DMS 273 treated with DMSO at 0.1 percent for 48 hours (cell line): ENCODE measurements around the gene PCSK2.

ENCODE experiments used
- DNase-seq: peaks from one replicate; lab custom pipeline; 2025; lab: John Stamatoyannopoulos, UW

The PCSK2 gene

GRCh38 chr20:17481661-17482060 is 254.8 kb downstream of the PCSK2 start:
- no peak for DNase-seq

GRCh38 chr20:17482536-17482935 is 255.7 kb downstream of the PCSK2 start:
- no peak for DNase-seq

GRCh38 chr20:17485017-17485416 is 258.2 kb downstream of the PCSK2 start:
- no peak for DNase-seq

- no peak for DNase-seq
Observed at GRCh38 chr20:17488916-17489600, 262.2 kb downstream of the PCSK2 start.

GRCh38 chr20:17490501-17490900 is 263.7 kb downstream of the PCSK2 start:
- no peak for DNase-seq

- DNase-seq = no peak
Observed at GRCh38 chr20:17491041-17491440, 264.2 kb downstream of the PCSK2 start.

GRCh38 chr20:17491488-17491887 is 264.6 kb downstream of the PCSK2 start:
- no peak for DNase-seq

GRCh38 chr20:17493173-17493572 is 266.3 kb downstream of the PCSK2 start:
- no peak for DNase-seq

- no peak for DNase-seq
Observed at GRCh38 chr20:17494201-17494600, 267.4 kb downstream of the PCSK2 start.

- no peak for DNase-seq
Observed at GRCh38 chr20:17495826-17496225, 269.0 kb downstream of the PCSK2 start.

GRCh38 chr20:17497821-17498580 is 271.2 kb downstream of the PCSK2 start:
- DNase-seq = no peak

- no peak for DNase-seq
Observed at GRCh38 chr20:17498641-17499040, 271.8 kb downstream of the PCSK2 start.

GRCh38 chr20:17499041-17499440 is 272.2 kb downstream of the PCSK2 start:
- DNase-seq = no peak

GRCh38 chr20:17500271-17500670 is 273.4 kb downstream of the PCSK2 start:
- DNase-seq = no peak

- DNase-seq = no peak
Observed at GRCh38 chr20:17500826-17501225, 274.0 kb downstream of the PCSK2 start.

GRCh38 chr20:17501701-17502100 is 274.9 kb downstream of the PCSK2 start:
- DNase-seq = no peak

GRCh38 chr20:17502105-17502504 is 275.3 kb downstream of the PCSK2 start:
- no peak for DNase-seq

GRCh38 chr20:17503301-17504065 is 276.6 kb downstream of the PCSK2 start:
- DNase-seq = no peak

GRCh38 chr20:17504066-17504897 is 277.4 kb downstream of the PCSK2 start:
- no peak for DNase-seq

GRCh38 chr20:17504898-17505635 is 278.2 kb downstream of the PCSK2 start:
- no peak for DNase-seq
